OCI-LY3 (cell line): ENCODE data around the gene FRMD8.

Source experiments
- H2AFZ ChIP-seq: fragments of 200-600, 300-600 bp; shearing (Covaris generic); 2 replicates; pipeline ENCODE4 v1.6.0; 2014; ENCODE audit warnings: antibody characterized with exemption, low read depth, low read length
- H3K27ac ChIP-seq: fragments of 200-600, 300-600 bp; sonication (generic); 2 replicates; pipeline ENCODE4 v1.5.1; 2014; ENCODE audit warnings: mild to moderate bottlenecking, low read length, moderate library complexity, mixed read lengths
- H3K27me3 ChIP-seq: fragments of 200-600, 300-600 bp; sonication (generic); 2 replicates; pipeline ENCODE4 v1.6.1; 2014; ENCODE audit warnings: low read depth, low read length, mixed read lengths
- H3K36me3 ChIP-seq: fragments of 200-600, 300-600 bp; sonication (generic); replicated peaks from 2 replicates; pipeline ENCODE3; 2014; ENCODE audit warnings: low read depth, low read length, mixed read lengths
- H3K4me1 ChIP-seq: fragments of 300-600, 200-600 bp; sonication (generic); 2 replicates; pipeline ENCODE4 v1.6.1; 2014; ENCODE audit warnings: low read length, mixed read lengths
- H3K4me2 ChIP-seq: fragments of 200-600, 300-600 bp; sonication (generic); 2 replicates; pipeline ENCODE4 v1.6.1; 2014; ENCODE audit warnings: low read length, mixed read lengths
- H3K4me3 ChIP-seq: fragments of 300-600, 200-600 bp; sonication (generic); 2 replicates; pipeline ENCODE4 v1.5.1; 2014; ENCODE audit warnings: antibody characterized with exemption, mild to moderate bottlenecking, low read length, moderate library complexity
- H3K79me2 ChIP-seq: fragments of 300-600, 200-600 bp; shearing (Covaris generic); 2 replicates; pipeline ENCODE4 v1.6.1; 2014; ENCODE audit warnings: mild to moderate bottlenecking, low read length, mixed read lengths
- H3K9ac ChIP-seq: fragments of 300-600, 200-600 bp; shearing (Covaris generic); 2 replicates; pipeline ENCODE4 v1.6.0; 2014; ENCODE audit warnings: mild to moderate bottlenecking, low read length, moderate library complexity
- H3K9me3 ChIP-seq: fragments of 200-600, 300-600 bp; shearing (Covaris generic); 2 replicates; pipeline ENCODE4 v1.6.1; 2014; ENCODE audit warnings: low read length, mixed read lengths; ENCODE audit not compliant: insufficient read depth
- H4K20me1 ChIP-seq: fragments of 200-600, 300-600 bp; sonication (generic); 2 replicates; pipeline ENCODE4 v1.6.1; 2016; ENCODE audit warnings: low read length, mixed read lengths; ENCODE audit not compliant: insufficient read depth
- CTCF ChIP-seq: fragments of 200-600, 300-600 bp; sonication (generic); IDR thresholded peaks from 2 replicates; pipeline ENCODE4 v1.5.1; 2014; ENCODE audit warnings: antibody characterized with exemption, low read length, low read depth
- EZH2phosphoT487 ChIP-seq: fragments of 200-600 bp; shearing (Covaris generic); IDR thresholded peaks from 2 replicates; pipeline ENCODE4 v1.6.1; 2018; ENCODE audit warnings: antibody characterized with exemption, mixed run types, low read depth

Gene FRMD8

GRCh38 chr11:65383778-65384177 is 2.7 kb upstream of the FRMD8 start:
- Histone ChIP-seq H3K27me3 (no peaks in the 10 kb centered on the region), H3K27ac (peak overlapping the region; percentile 82), H4K20me1 (no peaks in the 10 kb centered on the region), H3K79me2 (peaks cover 4% of the 10 kb centered on the region), H3K9ac (no peak overlapping the region), H3K9me3 (no peaks in the 10 kb centered on the region), H3K4me3 (no peak overlapping the region), H3K4me1 (peaks cover 37% of the 10 kb centered on the region), H3K4me2 (0 out of 2 replicates have a peak overlapping the region, but pooled peaks have one; percentile 1), H3K36me3 (no peaks in the 10 kb centered on the region), H2AFZ (no peak overlapping the region)
- TF ChIP-seq CTCF (no peak), EZH2phosphoT487 (no peak)

GRCh38 chr11:65384301-65384889 is 2.0 kb upstream of the FRMD8 start:
- Histone ChIP-seq H4K20me1 (no peaks in the 10 kb centered on the region), H3K36me3 (no peaks in the 10 kb centered on the region), H3K4me1 (peaks cover 35% of the 10 kb centered on the region), H3K27me3 (no peaks in the 10 kb centered on the region), H3K27ac (no peak overlapping the region), H3K9ac (no peak overlapping the region), H3K4me3 (no peak overlapping the region), H2AFZ (no peak overlapping the region), H3K9me3 (no peaks in the 10 kb centered on the region), H3K79me2 (peaks cover 4% of the 10 kb centered on the region), H3K4me2 (no peak overlapping the region)
- no peak for TF ChIP-seq EZH2phosphoT487
- no peak for TF ChIP-seq CTCF

GRCh38 chr11:65388731-65389130 is 2.3 kb downstream of the FRMD8 start:
- Histone ChIP-seq H3K79me2 (peaks cover 4% of the 10 kb centered on the region), H3K9me3 (no peaks in the 10 kb centered on the region), H3K36me3 (peaks cover 14% of the 10 kb centered on the region), H3K9ac (no peak overlapping the region), H4K20me1 (peaks cover 5% of the 10 kb centered on the region; the same call in 1 of the 2 replicates), H3K4me3 (no peak overlapping the region), H2AFZ (no peak overlapping the region), H3K4me2 (no peak overlapping the region), H3K27me3 (no peaks in the 10 kb centered on the region), H3K4me1 (peaks cover 31% of the 10 kb centered on the region), H3K27ac (no peak overlapping the region)
- TF ChIP-seq CTCF (no peak), EZH2phosphoT487 (no peak)

- H2AFZ ChIP-seq: no peak overlapping the region
- H3K9me3 ChIP-seq: no peaks in the 10 kb centered on the region
- H3K27me3 ChIP-seq: no peaks in the 10 kb centered on the region
- H3K4me2 ChIP-seq: no peak overlapping the region
- H3K9ac ChIP-seq: no peak overlapping the region
- H3K36me3 ChIP-seq: peaks cover 19% of the 10 kb centered on the region
- H3K27ac ChIP-seq: no peak overlapping the region
- peaks cover 4% of the 10 kb centered on the region for H3K79me2 ChIP-seq
- H3K4me3 ChIP-seq: no peak overlapping the region
- peaks cover 25% of the 10 kb centered on the region for H3K4me1 ChIP-seq
- TF ChIP-seq CTCF (no peak), EZH2phosphoT487 (no peak)
- peaks cover 5% of the 10 kb centered on the region; the same call in 1 of the 2 replicates for H4K20me1 ChIP-seq
Observed at GRCh38 chr11:65389294-65389980, 3.0 kb downstream of the FRMD8 start.
